OCI-LY1 (cell line): ENCODE measurements around the gene LTV1.

ENCODE experiments used
- H2AFZ ChIP-seq: fragments of 200-600 bp; sonication (generic), shearing (Covaris generic); 2 replicates; pipeline ENCODE4 v1.6.0; 2014; ENCODE audit warnings: antibody characterized with exemption, mild to moderate bottlenecking, low read length
- H3F3A ChIP-seq: fragments of 200-600 bp; sonication (generic), shearing (Covaris generic); 2 replicates; pipeline ENCODE4 v1.6.0; 2014; ENCODE audit warnings: mild to moderate bottlenecking, antibody characterized with exemption, low read length, moderate library complexity; ENCODE audit not compliant: insufficient read depth
- H3K27ac ChIP-seq: fragments of 200-600 bp; sonication (generic); 2 replicates; pipeline ENCODE4 v1.5.1; 2014; ENCODE audit warnings: low read length, mixed run types, mild to moderate bottlenecking, low read depth; ENCODE audit not compliant: poor library complexity, severe bottlenecking
- H3K27me3 ChIP-seq: fragments of 200-600 bp; sonication (generic); 2 replicates; pipeline ENCODE4 v1.6.0; 2014; ENCODE audit warnings: antibody characterized with exemption, mild to moderate bottlenecking, low read length, moderate library complexity; ENCODE audit not compliant: insufficient read depth
- H3K36me3 ChIP-seq: fragments of 200-600 bp; sonication (generic); 2 replicates; pipeline ENCODE4 v1.6.1; 2014; ENCODE audit warnings: mild to moderate bottlenecking, antibody characterized with exemption, low read length, moderate library complexity, mixed read lengths; ENCODE audit not compliant: insufficient read depth
- H3K4me1 ChIP-seq: fragments of 200-600 bp; sonication (generic); 2 replicates; pipeline ENCODE4 v1.5.1; 2014; ENCODE audit warnings: mild to moderate bottlenecking, low read length, moderate library complexity; ENCODE audit not compliant: insufficient read depth, severe bottlenecking
- H3K4me2 ChIP-seq: fragments of 200-600 bp; sonication (generic), shearing (Covaris generic); 2 replicates; pipeline ENCODE4 v1.6.1; 2014; ENCODE audit warnings: low read length
- H3K4me3 ChIP-seq: fragments of 200-600 bp; sonication (generic); 2 replicates; pipeline ENCODE4 v1.5.1; 2014; ENCODE audit warnings: low read length, low read depth, mild to moderate bottlenecking, mixed read lengths; ENCODE audit not compliant: poor library complexity, severe bottlenecking
- H3K79me2 ChIP-seq: fragments of 200-600 bp; shearing (Covaris generic); 2 replicates; pipeline ENCODE4 v1.6.1; 2016; ENCODE audit warnings: mixed run types, low read length, mixed read lengths; ENCODE audit not compliant: insufficient read depth
- H3K9ac ChIP-seq: fragments of 200-600 bp; sonication (generic), shearing (Covaris generic); 2 replicates; pipeline ENCODE4 v1.6.1; 2014; ENCODE audit warnings: mild to moderate bottlenecking, low read length, mixed read lengths
- H3K9me2 ChIP-seq: fragments of 200-600 bp; sonication (generic), shearing (Covaris generic); 2 replicates; pipeline ENCODE4 v1.6.1; 2014; ENCODE audit warnings: low read depth, mild to moderate bottlenecking, low read length, mixed read lengths
- H3K9me3 ChIP-seq: fragments of 200-600 bp; shearing (Covaris generic); 2 replicates; pipeline ENCODE4 v1.6.1; 2014; ENCODE audit warnings: low read length, mixed read lengths
- H4K20me1 ChIP-seq: fragments of 200-600 bp; sonication (generic), shearing (Covaris generic); 2 replicates; pipeline ENCODE4 v1.6.0; 2016; ENCODE audit warnings: mild to moderate bottlenecking, low read length; ENCODE audit not compliant: insufficient read depth
- CTCF ChIP-seq: fragments of 200-600 bp; sonication (generic), shearing (Covaris generic); IDR thresholded peaks from 2 replicates; pipeline ENCODE4 v1.5.1; 2017; ENCODE audit warnings: mild to moderate bottlenecking, antibody characterized with exemption, low read length, moderate library complexity, mixed read lengths
- EZH2 ChIP-seq: fragments of 200-600 bp; sonication (generic), shearing (Covaris generic); IDR thresholded peaks from 2 replicates; pipeline ENCODE4 v1.8.0; 2017; ENCODE audit warnings: borderline replicate concordance, mixed run types, mild to moderate bottlenecking, antibody characterized with exemption, low read length, moderate library complexity, mixed read lengths

LTV1 gene

GRCh38 chr6:143882401-143882930 is 39.3 kb downstream of the LTV1 start:
- H3K9ac ChIP-seq, result no peak overlapping the region
- no peaks in the 10 kb centered on the region for H4K20me1 ChIP-seq
- H3K27ac ChIP-seq, result no peak overlapping the region
- no peak overlapping the region for H2AFZ ChIP-seq
- no peaks in the 10 kb centered on the region for H3K9me3 ChIP-seq
- no peaks in the 10 kb centered on the region for H3K27me3 ChIP-seq
- H3K79me2 ChIP-seq, result no peaks in the 10 kb centered on the region
- H3K4me3 ChIP-seq, result no peak overlapping the region
- TF ChIP-seq CTCF (no peak), EZH2 (no peak)
- no peaks in the 10 kb centered on the region for H3F3A ChIP-seq
- H3K4me2 ChIP-seq, result no peak overlapping the region
- H3K9me2 ChIP-seq, result no peaks in the 10 kb centered on the region
- no peaks in the 10 kb centered on the region for H3K4me1 ChIP-seq
- H3K36me3 ChIP-seq, result no peaks in the 10 kb centered on the region

- H3K9me3 ChIP-seq, result no peaks in the 10 kb centered on the region
- no peaks in the 10 kb centered on the region for H3K36me3 ChIP-seq
- no peaks in the 10 kb centered on the region for H3F3A ChIP-seq
- no peak overlapping the region for H3K9ac ChIP-seq
- no peak for TF ChIP-seq CTCF
- TF ChIP-seq EZH2, result no peak
- H3K4me1 ChIP-seq, result no peaks in the 10 kb centered on the region
- H3K4me3 ChIP-seq, result no peak overlapping the region
- H3K27me3 ChIP-seq, result no peaks in the 10 kb centered on the region
- no peaks in the 10 kb centered on the region for H4K20me1 ChIP-seq
- no peak overlapping the region for H3K4me2 ChIP-seq
- H3K27ac ChIP-seq, result no peak overlapping the region
- no peak overlapping the region for H2AFZ ChIP-seq
- no peaks in the 10 kb centered on the region for H3K79me2 ChIP-seq
- H3K9me2 ChIP-seq, result no peaks in the 10 kb centered on the region
These were observed 41.2 kb downstream of the LTV1 start for GRCh38 chr6:143884216-143884900.

- Histone ChIP-seq H3K79me2 (no peaks in the 10 kb centered on the region), H3F3A (no peaks in the 10 kb centered on the region), H3K27me3 (no peaks in the 10 kb centered on the region), H3K4me3 (no peak overlapping the region), H3K9ac (no peak overlapping the region), H3K9me2 (no peaks in the 10 kb centered on the region), H2AFZ (no peak overlapping the region), H3K4me1 (no peaks in the 10 kb centered on the region), H3K9me3 (no peaks in the 10 kb centered on the region), H3K27ac (no peak overlapping the region), H3K4me2 (no peak overlapping the region), H3K36me3 (no peaks in the 10 kb centered on the region), H4K20me1 (no peaks in the 10 kb centered on the region)
- TF ChIP-seq CTCF (no peak), EZH2 (no peak)
These were observed 42.0 kb downstream of the LTV1 start for GRCh38 chr6:143885116-143885515.
